ENCODE data around the gene UHRF1.

UHRF1 gene

DNA sequence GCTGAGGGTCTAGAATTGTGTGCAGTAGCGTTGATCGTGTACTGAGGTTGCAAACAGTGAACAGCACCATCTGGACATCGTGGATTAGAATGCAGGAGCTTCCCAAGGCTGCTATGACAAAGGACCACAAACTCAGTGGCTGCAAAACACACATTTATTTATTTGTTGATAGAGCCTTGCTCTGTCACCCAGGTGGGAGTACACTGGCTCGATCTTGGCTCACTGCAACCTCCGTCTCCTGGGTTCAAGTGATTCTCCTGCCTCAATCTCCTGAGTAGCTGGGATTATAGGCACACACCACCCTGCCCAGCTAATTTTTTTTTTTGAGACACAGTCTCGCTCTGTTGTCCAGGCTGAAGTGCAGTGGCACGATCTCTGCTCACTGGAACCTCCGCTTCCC is 2.3 kb upstream of the UHRF1 start:
- TF ChIP-seq, protein P1, sequence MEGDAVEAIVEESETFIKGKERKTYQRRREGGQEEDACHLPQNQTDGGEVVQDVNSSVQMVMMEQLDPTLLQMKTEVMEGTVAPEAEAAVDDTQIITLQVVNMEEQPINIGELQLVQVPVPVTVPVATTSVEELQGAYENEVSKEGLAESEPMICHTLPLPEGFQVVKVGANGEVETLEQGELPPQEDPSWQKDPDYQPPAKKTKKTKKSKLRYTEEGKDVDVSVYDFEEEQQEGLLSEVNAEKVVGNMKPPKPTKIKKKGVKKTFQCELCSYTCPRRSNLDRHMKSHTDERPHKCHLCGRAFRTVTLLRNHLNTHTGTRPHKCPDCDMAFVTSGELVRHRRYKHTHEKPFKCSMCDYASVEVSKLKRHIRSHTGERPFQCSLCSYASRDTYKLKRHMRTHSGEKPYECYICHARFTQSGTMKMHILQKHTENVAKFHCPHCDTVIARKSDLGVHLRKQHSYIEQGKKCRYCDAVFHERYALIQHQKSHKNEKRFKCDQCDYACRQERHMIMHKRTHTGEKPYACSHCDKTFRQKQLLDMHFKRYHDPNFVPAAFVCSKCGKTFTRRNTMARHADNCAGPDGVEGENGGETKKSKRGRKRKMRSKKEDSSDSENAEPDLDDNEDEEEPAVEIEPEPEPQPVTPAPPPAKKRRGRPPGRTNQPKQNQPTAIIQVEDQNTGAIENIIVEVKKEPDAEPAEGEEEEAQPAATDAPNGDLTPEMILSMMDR (IDR thresholded peaks at IDR 0.05): no peak
- peaks cover 0 to 20% of the 10 kb centered on the region in 2 donors for H3K27me3 ChIP-seq
- H3K27ac ChIP-seq: no peak overlapping the region
- intact Hi-C loops (cut with DNase I; ENCODE audit: low total_unique reads): no loop called here
- H3K36me3 ChIP-seq: no peaks in the 10 kb centered on the region
- peaks cover 0 to 27% (median 26%) of the 10 kb centered on the region in 4 donors for H3K4me1 ChIP-seq
- DNase-seq: no peak
- H3K9me3 ChIP-seq: no peaks in the 10 kb centered on the region
- no peak overlapping the region for H3K4me3 ChIP-seq

DNA sequence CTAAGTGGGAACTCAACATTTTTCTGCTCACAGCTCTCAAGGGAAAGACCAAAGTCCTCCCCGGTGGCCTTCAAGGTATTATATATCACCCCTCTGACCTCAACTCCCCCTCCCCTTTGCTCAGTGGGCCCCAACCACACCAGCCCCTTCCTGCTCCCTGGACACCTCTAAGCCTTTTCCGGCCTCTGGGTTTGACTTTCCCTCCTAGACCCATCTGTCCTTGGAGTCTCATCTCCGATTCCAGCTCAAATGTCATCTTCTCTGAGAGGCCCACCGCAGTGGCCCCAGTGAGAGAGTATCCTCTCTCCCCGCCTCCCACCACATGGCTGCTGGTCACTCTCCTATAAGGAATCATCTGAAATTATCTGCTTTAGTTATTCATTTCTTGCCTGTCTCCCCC is 941 bp upstream of the UHRF1 start:
- no peak for DNase-seq
- Histone ChIP-seq H3K27me3 (peaks cover 0 to 20% of the 10 kb centered on the region in 2 donors), H3K4me1 (peaks cover 0 to 30% (median 28%) of the 10 kb centered on the region in 4 donors), H3K36me3 (no peaks in the 10 kb centered on the region), H3K27ac (no peak overlapping the region), H3K4me3 (no peak overlapping the region), H3K9me3 (no peaks in the 10 kb centered on the region)
- TF ChIP-seq, protein P1 (IDR thresholded peaks at IDR 0.05): no peak
- intact Hi-C loops (cut with DNase I; ENCODE audit: low total_unique reads): no loop called here

DNA sequence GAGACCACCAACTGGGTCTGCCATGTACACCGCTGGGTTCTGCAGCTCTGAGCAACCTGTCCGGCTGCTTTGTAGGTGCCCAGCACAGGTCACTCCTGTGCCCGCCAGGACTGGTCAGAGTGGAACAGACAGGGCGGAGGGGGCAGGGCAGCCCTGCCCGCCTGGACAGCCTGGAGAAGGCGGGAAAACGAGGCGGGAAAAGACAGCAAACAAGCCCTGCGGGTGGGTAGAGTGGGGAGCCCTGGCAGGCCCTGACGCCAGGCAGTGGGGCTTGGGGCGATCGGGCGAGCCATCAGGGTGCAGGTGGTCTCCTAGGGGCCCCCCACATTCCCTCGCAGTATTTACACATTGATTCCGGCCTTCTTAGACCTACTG is 533 bp upstream of the UHRF1 start:
- Histone ChIP-seq H3K27ac (no peak overlapping the region), H3K36me3 (no peaks in the 10 kb centered on the region), H3K27me3 (peaks cover 0 to 20% of the 10 kb centered on the region in 2 donors), H3K4me3 (peak overlapping the region in 1 of 2 donors; percentile 60), H3K4me1 (peaks cover 0 to 30% (median 28%) of the 10 kb centered on the region in 4 donors), H3K9me3 (no peaks in the 10 kb centered on the region)
- TF ChIP-seq, protein P1 (IDR thresholded peaks at IDR 0.05): no peak
- DNase-seq: no peak
- intact Hi-C loops (cut with DNase I; ENCODE audit: low total_unique reads): no loop called here

DNA sequence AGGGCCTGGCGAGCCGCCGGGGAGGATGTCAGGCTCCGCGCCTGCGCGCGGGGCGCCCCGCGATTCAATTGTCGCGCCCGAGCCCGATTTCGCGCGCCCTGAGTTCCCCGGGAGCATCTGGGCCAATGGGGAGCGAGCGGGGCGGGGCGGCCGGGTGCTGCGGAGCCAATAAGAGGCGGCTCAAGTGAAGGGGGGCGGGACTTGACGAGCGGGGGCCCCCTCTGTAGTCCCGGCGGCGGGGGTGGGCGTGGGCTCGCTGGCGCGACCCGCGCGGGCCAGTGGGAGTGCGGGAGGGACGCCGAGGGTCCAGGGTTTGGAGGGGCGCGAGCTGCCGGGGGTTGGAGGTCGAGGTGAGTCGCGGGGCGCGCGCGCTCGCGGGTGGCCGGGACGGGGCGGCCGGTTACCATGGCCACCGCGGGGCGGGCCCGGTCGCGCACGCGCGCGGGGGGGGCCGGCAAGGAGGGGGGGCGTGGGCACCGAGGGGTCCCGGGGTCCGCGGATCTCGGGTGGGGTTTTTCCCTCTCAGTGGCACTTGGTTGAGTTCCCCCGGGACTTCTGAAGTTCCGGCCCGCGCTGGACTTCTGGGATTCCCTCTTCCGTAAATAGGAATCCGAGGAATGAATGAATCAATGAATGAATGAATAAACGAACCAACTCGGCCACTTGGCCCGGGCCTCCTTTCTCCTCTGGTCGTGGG is 744 bp downstream of the UHRF1 start:
- Histone ChIP-seq H3K27ac (no peak overlapping the region), H3K4me1 (peaks cover 0 to 30% (median 28%) of the 10 kb centered on the region in 4 donors), H3K27me3 (peaks cover 0 to 20% of the 10 kb centered on the region in 2 donors), H3K36me3 (no peaks in the 10 kb centered on the region), H3K4me3 (peak overlapping the region; percentile 59 to 60), H3K9me3 (no peaks in the 10 kb centered on the region)
- DNase-seq: peak; percentile 92
- TF ChIP-seq, protein P1 (IDR thresholded peaks at IDR 0.05): no peak
- intact Hi-C loops (cut with DNase I; ENCODE audit: low total_unique reads): loop anchor here (2.0 to 5.0 kb wide), 2 partner anchors 39 to 98 kb away; no protein-coding TSS in a partner anchor

DNA sequence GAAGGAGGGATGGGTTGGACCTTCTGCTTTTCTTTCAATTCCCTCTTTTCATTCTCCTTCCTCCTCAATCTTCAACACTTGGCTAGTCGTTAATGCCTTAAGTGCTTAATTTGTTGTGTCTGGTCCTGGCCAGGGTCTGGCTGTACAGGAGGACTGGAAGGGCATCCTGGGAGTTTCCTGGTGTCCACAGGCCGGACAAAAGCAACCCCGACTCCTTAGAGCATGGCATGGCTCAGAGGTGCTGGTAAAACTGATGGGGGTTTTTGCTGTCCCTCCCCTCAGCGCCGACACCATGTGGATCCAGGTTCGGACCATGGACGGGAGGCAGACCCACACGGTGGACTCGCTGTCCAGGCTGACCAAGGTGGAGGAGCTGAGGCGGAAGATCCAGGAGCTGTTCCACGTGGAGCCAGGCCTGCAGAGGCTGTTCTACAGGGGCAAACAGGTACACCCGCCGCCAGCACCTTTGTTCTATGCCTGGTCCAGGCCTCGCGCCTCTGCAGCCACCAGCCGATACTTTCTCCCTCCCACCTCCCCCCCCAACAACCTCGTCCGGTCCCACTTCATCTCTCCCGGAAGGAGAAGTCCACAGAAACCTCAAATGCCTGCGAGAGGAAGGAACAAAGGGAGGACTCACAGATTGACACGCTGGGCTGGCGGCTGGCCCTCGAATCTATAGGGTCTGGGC is 1.4 kb downstream of the UHRF1 start:
- Histone ChIP-seq H3K36me3 (no peaks in the 10 kb centered on the region), H3K9me3 (no peaks in the 10 kb centered on the region), H3K4me3 (peak overlapping the region; percentile 59 to 60), H3K27me3 (peaks cover 0 to 20% of the 10 kb centered on the region in 2 donors), H3K27ac (peak overlapping the region in 1 of 2 donors; percentile 64), H3K4me1 (peaks cover 0 to 35% (median 31%) of the 10 kb centered on the region in 4 donors)
- intact Hi-C loops (cut with DNase I; ENCODE audit: low total_unique reads): loop anchor here (2.0 to 5.0 kb wide), 2 partner anchors 40 to 98 kb away; no protein-coding TSS in a partner anchor
- TF ChIP-seq, protein P1 (IDR thresholded peaks at IDR 0.05): no peak
- DNase-seq: no peak
